Measurements from ENCODE around the gene CRTC1.
"Not testable (repeated sequence)": the region's sequence is repeated elsewhere in the genome, so short reads cannot be mapped to it uniquely, and the experiment has no call there.

The CRTC1 gene

GRCh38 chr19:18809149-18809868, 125.8 kb downstream of the CRTC1 start:
- no peaks in the 10 kb centered on the region for H3K4me1 ChIP-seq (ENCODE audit: control insufficient read depth, insufficient read depth, low read length, poor library complexity, severe bottlenecking)
- no peaks in the 10 kb centered on the region for H3K9me3 ChIP-seq (ENCODE audit: control insufficient read depth, low read length)
- no peak overlapping the region for H3K27ac ChIP-seq (ENCODE audit: insufficient read depth, low read length, poor library complexity, severe bottlenecking)
- H3K4me3 ChIP-seq (ENCODE audit: insufficient read depth, low read depth, low read length, poor library complexity, severe bottlenecking): no peak overlapping the region
- no peaks in the 10 kb centered on the region for H3K27me3 ChIP-seq (replicated peaks; ENCODE audit: control insufficient read depth, insufficient read depth, low read length, poor library complexity, severe bottlenecking)
- H3K36me3 ChIP-seq (ENCODE audit: control insufficient read depth, insufficient read depth, low read length): no peaks in the 10 kb centered on the region
- DNase-seq: no peak

DNA sequence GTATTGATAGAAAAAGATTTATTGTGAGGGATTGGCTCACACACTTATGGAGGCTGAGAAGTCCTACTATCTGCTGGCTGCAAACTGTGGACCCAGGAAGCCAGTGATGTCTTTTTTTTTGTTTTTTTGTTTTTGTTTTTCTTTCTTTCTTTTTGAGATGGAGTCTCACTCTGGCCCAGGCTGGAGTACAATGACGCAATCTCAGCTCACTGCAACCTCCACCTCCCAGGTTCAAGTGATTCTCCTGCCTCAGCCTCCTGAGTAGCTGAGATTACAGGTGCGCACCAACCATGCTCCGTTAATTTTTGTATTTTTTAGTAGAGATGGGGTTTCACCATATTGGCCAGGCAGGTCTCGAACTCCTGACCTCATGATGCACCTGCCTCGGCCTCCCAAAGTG, 128.2 kb downstream of the CRTC1 start:
- H3K27ac ChIP-seq (ENCODE audit: insufficient read depth, low read length, poor library complexity, severe bottlenecking); H3K36me3 ChIP-seq (ENCODE audit: control insufficient read depth, insufficient read depth, low read length); H3K9me3 ChIP-seq (ENCODE audit: control insufficient read depth, low read length); DNase-seq; H3K4me3 ChIP-seq (ENCODE audit: insufficient read depth, low read depth, low read length, poor library complexity, severe bottlenecking); H3K27me3 ChIP-seq (replicated peaks; ENCODE audit: control insufficient read depth, insufficient read depth, low read length, poor library complexity, severe bottlenecking); H3K4me1 ChIP-seq (ENCODE audit: control insufficient read depth, insufficient read depth, low read length, poor library complexity, severe bottlenecking): not testable (repeated sequence)

DNA sequence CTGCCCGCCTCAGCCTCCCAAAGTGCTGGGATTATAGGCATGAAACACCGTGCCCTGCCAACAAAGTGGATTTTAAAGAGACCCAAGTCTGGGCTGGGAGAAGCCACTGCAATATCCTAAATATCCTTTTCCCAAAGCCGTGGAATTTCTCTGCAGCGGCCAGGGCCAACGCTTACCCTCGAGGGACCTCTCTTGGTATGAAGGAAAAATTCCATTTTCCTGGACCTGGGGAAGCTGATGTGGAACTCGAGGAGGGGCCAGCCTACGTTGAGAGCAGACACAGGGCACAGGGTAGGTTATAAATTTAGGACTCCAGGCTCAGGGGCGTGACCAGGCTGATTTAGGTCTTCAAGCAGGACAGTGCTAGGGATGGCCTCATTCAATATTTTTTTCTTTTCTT, 130.6 kb downstream of the CRTC1 start:
- no peak for DNase-seq
- Histone ChIP-seq H3K4me3 (ENCODE audit: insufficient read depth, low read depth, low read length, poor library complexity, severe bottlenecking) (no peak overlapping the region), H3K36me3 (ENCODE audit: control insufficient read depth, insufficient read depth, low read length) (no peaks in the 10 kb centered on the region), H3K27me3 (replicated peaks; ENCODE audit: control insufficient read depth, insufficient read depth, low read length, poor library complexity, severe bottlenecking) (no peaks in the 10 kb centered on the region), H3K4me1 (ENCODE audit: control insufficient read depth, insufficient read depth, low read length, poor library complexity, severe bottlenecking) (no peaks in the 10 kb centered on the region), H3K9me3 (ENCODE audit: control insufficient read depth, low read length) (no peaks in the 10 kb centered on the region), H3K27ac (ENCODE audit: insufficient read depth, low read length, poor library complexity, severe bottlenecking) (no peak overlapping the region)

DNA sequence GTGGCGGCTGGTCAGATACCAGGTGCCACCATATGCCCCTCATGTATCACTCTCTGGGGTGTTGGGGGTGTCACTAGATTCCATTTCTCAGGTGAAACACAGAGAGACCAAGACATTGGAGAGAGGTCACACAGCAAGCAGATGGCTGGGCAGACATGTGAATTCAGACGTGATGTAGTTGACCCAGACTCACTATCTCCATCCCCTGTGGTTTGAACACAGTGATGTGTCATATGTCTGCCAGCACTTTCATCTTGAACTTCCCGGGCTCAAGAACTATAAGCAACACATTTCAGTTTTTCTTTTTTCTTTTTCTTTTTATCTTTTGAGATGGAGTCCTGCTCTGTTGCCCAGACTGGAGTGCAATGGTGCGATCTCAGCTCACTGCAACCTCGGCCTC, 132.2 kb downstream of the CRTC1 start:
- no peak overlapping the region for H3K27ac ChIP-seq (ENCODE audit: insufficient read depth, low read length, poor library complexity, severe bottlenecking)
- H3K36me3 ChIP-seq (ENCODE audit: control insufficient read depth, insufficient read depth, low read length): no peaks in the 10 kb centered on the region
- H3K4me1 ChIP-seq (ENCODE audit: control insufficient read depth, insufficient read depth, low read length, poor library complexity, severe bottlenecking): no peaks in the 10 kb centered on the region
- H3K4me3 ChIP-seq (ENCODE audit: insufficient read depth, low read depth, low read length, poor library complexity, severe bottlenecking): no peak overlapping the region
- DNase-seq: no peak
- H3K27me3 ChIP-seq (replicated peaks; ENCODE audit: control insufficient read depth, insufficient read depth, low read length, poor library complexity, severe bottlenecking): no peaks in the 10 kb centered on the region
- H3K9me3 ChIP-seq (ENCODE audit: control insufficient read depth, low read length): no peaks in the 10 kb centered on the region

DNA sequence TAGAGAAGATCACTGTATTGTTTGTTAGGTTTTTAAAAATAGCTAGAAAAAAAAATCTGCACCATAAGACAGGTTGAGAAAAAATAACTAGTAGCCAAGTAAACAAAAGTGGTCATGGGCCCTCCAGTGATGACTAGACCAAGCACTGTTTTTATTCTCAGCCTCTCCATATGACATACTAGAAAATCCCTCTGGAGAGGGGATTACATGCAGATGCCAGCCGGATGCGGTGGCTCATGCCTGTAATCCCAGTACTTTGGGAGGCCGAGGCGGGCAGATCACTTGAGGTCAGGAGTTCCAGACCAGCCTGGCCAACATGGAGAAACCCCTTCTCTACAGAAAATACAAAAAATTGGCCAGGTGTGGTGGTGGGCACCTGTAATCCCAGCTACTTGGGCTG, 133.2 kb downstream of the CRTC1 start:
- not testable (repeated sequence) for H3K27me3 ChIP-seq (replicated peaks; ENCODE audit: control insufficient read depth, insufficient read depth, low read length, poor library complexity, severe bottlenecking); H3K9me3 ChIP-seq (ENCODE audit: control insufficient read depth, low read length); H3K27ac ChIP-seq (ENCODE audit: insufficient read depth, low read length, poor library complexity, severe bottlenecking); H3K4me3 ChIP-seq (ENCODE audit: insufficient read depth, low read depth, low read length, poor library complexity, severe bottlenecking); H3K4me1 ChIP-seq (ENCODE audit: control insufficient read depth, insufficient read depth, low read length, poor library complexity, severe bottlenecking); DNase-seq; H3K36me3 ChIP-seq (ENCODE audit: control insufficient read depth, insufficient read depth, low read length)

DNA sequence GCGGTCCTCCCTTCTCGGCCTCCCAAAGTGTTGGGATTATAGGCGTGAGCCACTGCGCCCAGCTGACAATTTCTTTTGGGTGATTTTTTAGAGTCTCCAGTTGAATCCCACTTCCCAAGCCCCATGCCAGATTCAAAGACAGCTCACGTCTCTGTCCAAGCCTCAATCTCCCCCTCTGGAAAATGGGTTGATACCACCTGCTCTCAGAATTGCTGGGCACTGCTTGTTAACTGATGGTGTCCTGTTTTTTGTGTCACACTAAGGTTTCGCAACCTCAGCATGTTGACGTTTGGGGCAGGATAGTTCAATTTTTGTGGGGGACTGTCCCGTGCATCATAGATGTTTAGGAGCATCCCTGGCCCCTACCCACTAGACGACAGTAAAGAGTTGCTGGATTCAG, 134.1 kb downstream of the CRTC1 start:
- H3K36me3 ChIP-seq (ENCODE audit: control insufficient read depth, insufficient read depth, low read length): no peaks in the 10 kb centered on the region
- no peaks in the 10 kb centered on the region for H3K4me1 ChIP-seq (ENCODE audit: control insufficient read depth, insufficient read depth, low read length, poor library complexity, severe bottlenecking)
- no peak for DNase-seq
- no peaks in the 10 kb centered on the region for H3K9me3 ChIP-seq (ENCODE audit: control insufficient read depth, low read length)
- no peaks in the 10 kb centered on the region for H3K27me3 ChIP-seq (replicated peaks; ENCODE audit: control insufficient read depth, insufficient read depth, low read length, poor library complexity, severe bottlenecking)
- H3K4me3 ChIP-seq (ENCODE audit: insufficient read depth, low read depth, low read length, poor library complexity, severe bottlenecking): no peak overlapping the region
- H3K27ac ChIP-seq (ENCODE audit: insufficient read depth, low read length, poor library complexity, severe bottlenecking): no peak overlapping the region

GRCh38 chr19:18828786-18829185, 145.3 kb downstream of the CRTC1 start:
- Histone ChIP-seq H3K4me1 (ENCODE audit: control insufficient read depth, insufficient read depth, low read length, poor library complexity, severe bottlenecking) (peaks cover 18% of the 10 kb centered on the region), H3K27ac (ENCODE audit: insufficient read depth, low read length, poor library complexity, severe bottlenecking) (no peak overlapping the region), H3K9me3 (ENCODE audit: control insufficient read depth, low read length) (no peaks in the 10 kb centered on the region), H3K27me3 (replicated peaks; ENCODE audit: control insufficient read depth, insufficient read depth, low read length, poor library complexity, severe bottlenecking) (no peaks in the 10 kb centered on the region), H3K36me3 (ENCODE audit: control insufficient read depth, insufficient read depth, low read length) (no peaks in the 10 kb centered on the region), H3K4me3 (ENCODE audit: insufficient read depth, low read depth, low read length, poor library complexity, severe bottlenecking) (no peak overlapping the region)
- no peak for DNase-seq

DNA sequence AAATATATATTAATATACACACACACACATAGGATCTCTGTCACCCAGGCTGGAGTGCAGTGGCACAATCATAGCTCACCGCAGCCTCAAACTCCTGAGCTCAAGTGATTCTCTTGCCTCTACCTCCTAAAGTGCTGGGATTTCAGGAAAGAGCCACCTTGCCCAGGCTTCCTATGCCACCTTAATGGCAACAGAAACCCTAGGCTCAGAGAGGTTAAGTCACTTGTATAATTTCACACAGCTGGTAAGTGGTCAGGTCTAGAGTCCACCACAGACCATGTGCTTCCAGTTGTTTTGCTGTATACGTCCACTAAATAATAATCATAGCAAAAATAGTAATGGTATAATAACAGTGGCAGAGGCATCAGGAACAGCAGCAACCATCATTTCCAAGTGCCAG, 147.0 kb downstream of the CRTC1 start:
- Histone ChIP-seq H3K4me3 (ENCODE audit: insufficient read depth, low read depth, low read length, poor library complexity, severe bottlenecking) (no peak overlapping the region), H3K4me1 (ENCODE audit: control insufficient read depth, insufficient read depth, low read length, poor library complexity, severe bottlenecking) (peaks cover 28% of the 10 kb centered on the region), H3K27me3 (replicated peaks; ENCODE audit: control insufficient read depth, insufficient read depth, low read length, poor library complexity, severe bottlenecking) (no peaks in the 10 kb centered on the region), H3K36me3 (ENCODE audit: control insufficient read depth, insufficient read depth, low read length) (no peaks in the 10 kb centered on the region), H3K9me3 (ENCODE audit: control insufficient read depth, low read length) (no peaks in the 10 kb centered on the region), H3K27ac (ENCODE audit: insufficient read depth, low read length, poor library complexity, severe bottlenecking) (no peak overlapping the region)
- no peak for DNase-seq

GRCh38 chr19:18831524-18832305, 148.2 kb downstream of the CRTC1 start, which contains the start of gene UPF1:
TSS of gene UPF1 (plus strand) at chr19:18831959. CDS start at chr19:18832210, 251 bp downstream.
- Histone ChIP-seq H3K27me3 (replicated peaks; ENCODE audit: control insufficient read depth, insufficient read depth, low read length, poor library complexity, severe bottlenecking) (no peaks in the 10 kb centered on the region), H3K27ac (ENCODE audit: insufficient read depth, low read length, poor library complexity, severe bottlenecking) (peak within 1 kb of the TSS; percentile 87), H3K36me3 (ENCODE audit: control insufficient read depth, insufficient read depth, low read length) (peaks cover 4% of the 10 kb centered on the region), H3K4me3 (ENCODE audit: insufficient read depth, low read depth, low read length, poor library complexity, severe bottlenecking) (peak within 1 kb of the TSS; percentile 67), H3K9me3 (ENCODE audit: control insufficient read depth, low read length) (no peaks in the 10 kb centered on the region), H3K4me1 (ENCODE audit: control insufficient read depth, insufficient read depth, low read length, poor library complexity, severe bottlenecking) (peaks cover 32% of the 10 kb centered on the region)
- DNase-seq: peak; percentile 88 to 94 (median 93)

All from effector memory CD4-positive, alpha-beta T cell (primary cell).